Kidney tubule cell (primary cell): Measurements from ENCODE around the gene FRMPD4.

ENCODE experiments used
- DNase-seq: peaks from one replicate; pipeline ENCODE4 v3.0.0-alpha.2; 2018; ENCODE audit warnings: low spot score

The FRMPD4 gene

GRCh38 chrX:12657433-12657832, 519.2 kb downstream of the FRMPD4 start:
- DNase-seq = no peak

- DNase-seq = peak; percentile 50
These were observed 519.6 kb downstream of the FRMPD4 start for GRCh38 chrX:12657881-12658280.

- DNase-seq = no peak
These were observed 523.2 kb downstream of the FRMPD4 start for GRCh38 chrX:12661464-12661863.

GRCh38 chrX:12672367-12673106, 534.3 kb downstream of the FRMPD4 start:
- DNase-seq = peak; percentile 16

GRCh38 chrX:12673487-12673886, 535.2 kb downstream of the FRMPD4 start:
- no peak for DNase-seq

- no peak for DNase-seq
These were observed 541.2 kb downstream of the FRMPD4 start for GRCh38 chrX:12679522-12679921.

- no peak for DNase-seq
These were observed 542.8 kb downstream of the FRMPD4 start for GRCh38 chrX:12681047-12681446.

GRCh38 chrX:12685541-12685940, 547.3 kb downstream of the FRMPD4 start:
- DNase-seq = peak; percentile 17

GRCh38 chrX:12686331-12686730, 548.1 kb downstream of the FRMPD4 start:
- DNase-seq = no peak

GRCh38 chrX:12690646-12691045, 552.4 kb downstream of the FRMPD4 start:
- DNase-seq = no peak

GRCh38 chrX:12693754-12694153, 555.5 kb downstream of the FRMPD4 start:
- DNase-seq = no peak

GRCh38 chrX:12700745-12701144, 562.5 kb downstream of the FRMPD4 start:
- DNase-seq = no peak

- peak; percentile 77 for DNase-seq
These were observed 563.4 kb downstream of the FRMPD4 start for GRCh38 chrX:12701628-12702027.

GRCh38 chrX:12702509-12703091, 564.3 kb downstream of the FRMPD4 start:
- DNase-seq = peak; percentile 4

GRCh38 chrX:12704706-12705105, 566.4 kb downstream of the FRMPD4 start:
- no peak for DNase-seq

- DNase-seq = no peak
These were observed 570.8 kb downstream of the FRMPD4 start for GRCh38 chrX:12709047-12709446.

GRCh38 chrX:12711435-12712040, 573.3 kb downstream of the FRMPD4 start:
- DNase-seq = no peak

- DNase-seq = no peak
These were observed 578.3 kb downstream of the FRMPD4 start for GRCh38 chrX:12716574-12716973.

GRCh38 chrX:12719837-12720236, 581.6 kb downstream of the FRMPD4 start:
- no peak for DNase-seq

GRCh38 chrX:12721042-12721441, 582.8 kb downstream of the FRMPD4 start:
- no peak for DNase-seq

GRCh38 chrX:12722314-12722713, 584.0 kb downstream of the FRMPD4 start:
- no peak for DNase-seq

GRCh38 chrX:12741416-12741815, 603.1 kb downstream of the FRMPD4 start:
- peak; percentile 13 for DNase-seq

GRCh38 chrX:12747433-12747832, 609.2 kb downstream of the FRMPD4 start:
- DNase-seq = no peak
